Measurements from ENCODE around the gene SLC16A8. TPM values are rescaled to one million over a fixed set of nuclear protein-coding genes. Genes with fewer than 3 reads are reported as not detected.

The SLC16A8 gene
- total and polyA plus RNA-seq, 2 of the 13 experiments (the other 11 are each of a cell fraction or from before 2014, with no cell fraction given): not detected

DNA sequence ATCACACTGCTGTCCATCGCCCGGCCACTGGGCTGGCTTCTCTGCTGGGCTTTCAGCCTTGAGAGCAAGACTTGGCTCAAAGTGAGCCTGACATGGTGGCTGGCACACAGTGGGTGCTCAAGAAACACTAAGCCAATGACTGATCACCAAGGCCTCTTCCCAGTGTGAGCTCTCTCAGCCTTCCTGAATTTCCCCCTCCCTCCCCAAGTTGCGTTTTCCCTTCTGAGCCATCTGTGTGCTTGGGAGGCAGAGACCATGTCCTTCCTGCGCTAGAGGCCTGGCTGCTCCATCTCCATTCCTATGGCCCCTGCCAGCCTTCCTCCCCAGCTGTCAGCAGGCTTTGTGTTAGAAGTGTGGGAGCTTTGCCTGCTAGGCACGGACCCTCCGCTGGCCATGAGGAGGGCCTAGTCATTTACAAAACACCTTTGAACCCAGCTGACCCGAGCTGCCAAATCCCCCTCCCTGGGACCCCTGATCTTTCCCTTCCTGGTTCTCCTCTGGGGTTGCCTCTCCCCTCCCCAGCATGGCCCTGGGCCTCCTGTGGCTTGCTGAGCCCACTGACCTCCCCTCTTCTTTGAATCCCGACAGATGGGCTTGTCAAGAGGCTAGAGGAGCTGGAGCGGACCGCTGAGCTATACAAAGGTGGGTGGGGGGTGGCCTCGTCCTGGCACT lies 13.6 kb downstream of the SLC16A8 start (continued):
- no peak for TF ChIP-seq HMGXB3 (CRISPR knock-in tag; IDR thresholded peaks at IDR 0.05; ENCODE audit: borderline replicate concordance)
- TF ChIP-seq ZFP1 (CRISPR knock-in tag; IDR thresholded peaks at IDR 0.05): no peak
- TF ChIP-seq, protein P1, sequence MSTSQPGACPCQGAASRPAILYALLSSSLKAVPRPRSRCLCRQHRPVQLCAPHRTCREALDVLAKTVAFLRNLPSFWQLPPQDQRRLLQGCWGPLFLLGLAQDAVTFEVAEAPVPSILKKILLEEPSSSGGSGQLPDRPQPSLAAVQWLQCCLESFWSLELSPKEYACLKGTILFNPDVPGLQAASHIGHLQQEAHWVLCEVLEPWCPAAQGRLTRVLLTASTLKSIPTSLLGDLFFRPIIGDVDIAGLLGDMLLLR (CRISPR knock-in tag; IDR thresholded peaks at IDR 0.05): no peak
- TF ChIP-seq CBX5 (CRISPR knock-in tag; IDR thresholded peaks at IDR 0.05; ENCODE audit: borderline replicate concordance): no peak
- no peak for TF ChIP-seq ZNF790 (CRISPR knock-in tag; IDR thresholded peaks at IDR 0.05; ENCODE audit: borderline replicate concordance)
- no peak for TF ChIP-seq SP2 (CRISPR knock-in tag; IDR thresholded peaks at IDR 0.05)
- no peak for TF ChIP-seq FOSL1 (CRISPR knock-in tag; IDR thresholded peaks at IDR 0.05; ENCODE audit: borderline replicate concordance)
- TF ChIP-seq ZNF335 (CRISPR knock-in tag; IDR thresholded peaks at IDR 0.05): no peak
- no peak for TF ChIP-seq ZBTB20 (CRISPR knock-in tag; IDR thresholded peaks at IDR 0.05; ENCODE audit: borderline replicate concordance, low read depth)
